ENCODE results near the gene EFCAB6.

Gene EFCAB6

DNA sequence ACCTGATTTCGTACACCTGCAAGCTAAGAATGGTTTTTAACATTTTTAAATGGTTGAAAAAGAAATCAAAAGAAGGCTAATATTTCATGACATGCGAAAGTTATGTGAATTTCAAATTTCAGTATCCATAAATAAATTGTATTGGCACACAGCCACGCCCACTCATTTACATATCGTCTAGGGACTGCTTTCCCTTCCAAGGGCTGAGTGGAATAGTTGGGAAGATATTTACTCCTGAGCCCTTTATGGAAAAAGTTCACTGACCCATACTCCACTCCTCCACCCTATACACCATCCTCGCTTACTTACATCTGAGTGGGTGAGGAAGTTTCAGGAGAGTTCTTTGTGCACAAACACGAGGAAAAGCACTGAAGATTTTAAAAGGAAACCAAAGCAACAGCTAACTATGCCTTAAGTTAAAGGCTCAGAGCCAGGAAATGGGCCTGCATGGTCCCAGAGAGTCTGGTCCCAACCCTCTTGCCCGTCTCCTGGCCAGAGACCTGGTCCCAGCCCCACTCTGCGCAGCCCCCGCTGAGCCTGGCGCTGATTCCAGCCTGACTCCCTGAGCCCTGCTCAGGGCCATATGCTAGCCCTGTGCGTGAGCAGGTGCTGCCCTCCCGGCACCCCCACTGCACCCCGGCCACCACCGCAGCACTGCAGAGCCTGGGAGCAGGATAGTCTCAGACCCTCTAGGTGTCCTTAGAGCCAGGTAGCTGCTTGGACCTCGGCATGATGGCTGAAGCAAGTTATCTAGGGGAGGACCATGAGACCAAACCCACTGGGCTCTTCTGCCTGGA is 69.8 kb downstream of the EFCAB6 start:
- DNase-seq, result no peak

GRCh38 chr22:43740587-43741270 is 71.4 kb downstream of the EFCAB6 start:
- no peak for DNase-seq

- DNase-seq, result no peak
These were observed 72.2 kb downstream of the EFCAB6 start for GRCh38 chr22:43739851-43740379.

GRCh38 chr22:43737150-43737828 is 74.8 kb downstream of the EFCAB6 start:
- DNase-seq, result no peak

DNA sequence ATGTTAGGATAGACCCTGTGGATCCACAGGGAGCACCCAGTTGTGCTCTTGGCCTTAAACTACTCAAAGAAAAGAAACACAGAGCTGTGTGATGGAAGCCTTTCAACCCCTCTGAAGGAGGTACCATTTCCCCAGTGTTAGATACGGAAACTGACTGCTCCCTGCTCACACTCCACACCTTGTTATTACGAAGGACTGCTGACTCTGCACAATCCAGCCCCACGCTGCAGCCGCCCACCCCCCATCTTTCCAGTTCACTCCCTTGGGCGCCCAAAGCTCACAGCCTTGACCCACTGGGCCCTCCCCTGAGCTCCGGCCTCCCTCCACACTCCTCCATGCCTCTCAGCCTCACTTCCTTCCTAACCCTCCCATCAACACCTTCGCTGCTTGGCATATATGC is 75.5 kb downstream of the EFCAB6 start:
- no peak for DNase-seq

- DNase-seq, result no peak
These were observed 77.5 kb downstream of the EFCAB6 start for GRCh38 chr22:43734370-43735150.

DNA sequence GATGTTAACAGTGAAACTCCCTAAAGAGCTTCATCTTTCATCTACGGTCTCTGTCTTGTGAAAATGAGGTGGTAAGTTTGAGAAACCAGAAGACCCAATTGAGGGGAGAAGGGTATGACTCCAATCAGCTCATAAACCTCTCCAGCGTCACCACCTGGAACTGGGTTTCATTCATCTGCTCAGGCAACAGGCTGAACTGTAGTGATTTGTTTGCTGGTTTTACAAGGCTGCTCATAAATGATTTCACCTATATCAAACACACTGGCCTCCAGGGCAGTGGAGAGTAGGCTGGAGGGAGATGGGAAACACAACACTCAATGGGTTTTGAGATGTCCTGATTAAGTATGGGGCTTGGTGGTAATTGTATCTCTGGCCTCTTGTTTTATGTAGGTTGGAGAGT is 79.0 kb downstream of the EFCAB6 start:
- DNase-seq, result no peak

- no peak for DNase-seq
These were observed 80.1 kb downstream of the EFCAB6 start for GRCh38 chr22:43731988-43732387.

DNA sequence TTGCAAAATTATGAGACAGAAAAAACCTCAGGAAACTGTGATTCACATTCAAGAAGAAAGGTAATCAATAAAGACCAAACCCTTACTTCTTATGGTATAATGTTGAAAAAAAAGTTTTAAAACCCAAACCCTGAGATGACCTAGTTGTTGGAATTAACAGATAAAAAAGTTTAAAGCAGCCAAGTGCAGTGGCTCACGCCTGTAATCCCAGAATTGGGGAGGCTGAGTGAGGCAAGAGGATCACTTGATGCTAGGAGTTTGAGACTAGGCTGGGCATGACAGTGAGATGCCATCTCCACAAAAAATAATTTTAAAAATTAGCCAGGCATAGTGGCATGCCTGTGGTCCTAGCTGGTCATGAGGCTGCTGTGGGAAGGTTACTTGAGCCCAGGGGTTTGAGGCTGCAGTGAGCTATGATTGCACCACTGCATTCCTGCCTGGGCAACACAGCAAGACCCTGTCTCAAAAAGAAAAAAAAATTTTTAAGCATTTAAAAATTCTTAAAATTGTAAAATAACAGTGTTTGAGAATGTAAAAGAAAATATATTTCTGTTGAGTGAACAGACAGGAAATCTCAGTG is 85.1 kb downstream of the EFCAB6 start:
- no peak for DNase-seq

DNA sequence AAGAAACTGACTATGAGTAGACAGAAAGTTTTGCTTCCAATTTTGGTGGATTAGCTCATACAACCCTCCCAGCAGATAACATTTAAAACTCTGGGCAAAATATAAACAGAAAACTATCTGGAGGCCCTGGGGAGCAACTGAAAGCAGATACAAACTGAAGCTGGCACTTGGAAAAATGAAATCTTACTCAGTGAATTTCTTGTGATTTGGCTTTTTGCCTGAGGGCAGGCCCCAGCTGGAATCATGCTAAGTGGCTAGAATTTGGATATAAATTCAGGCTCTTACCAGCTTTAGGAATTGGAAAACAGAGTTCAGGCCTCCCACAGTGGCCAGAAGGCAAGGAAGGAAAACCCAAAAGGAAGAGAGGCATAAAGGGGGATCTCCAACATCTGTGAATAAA is 85.8 kb downstream of the EFCAB6 start:
- DNase-seq, result no peak

- no peak for DNase-seq
These were observed 88.3 kb downstream of the EFCAB6 start for GRCh38 chr22:43723816-43724215.

DNA sequence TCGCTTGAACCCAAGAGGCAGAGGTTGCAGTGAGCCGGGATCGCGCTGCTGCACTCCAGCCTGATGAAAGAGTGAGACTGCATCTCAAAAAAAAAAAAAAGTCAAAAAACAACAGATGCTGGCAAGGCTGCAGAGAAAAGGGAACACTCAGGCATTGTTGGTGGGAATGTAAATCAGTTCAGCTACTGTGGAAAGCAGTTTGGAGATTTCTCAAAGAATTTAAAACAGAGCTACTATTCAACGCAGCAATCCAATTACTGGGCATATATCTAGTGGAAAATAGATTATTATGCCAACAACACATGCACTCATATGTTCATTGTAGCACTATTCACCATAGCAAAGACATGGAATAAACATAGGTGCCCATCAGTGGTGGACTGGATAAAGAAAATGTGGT is 89.7 kb downstream of the EFCAB6 start:
- no peak for DNase-seq

- DNase-seq, result no peak
These were observed 91.4 kb downstream of the EFCAB6 start for GRCh38 chr22:43720716-43721115.

GRCh38 chr22:43714104-43714503 is 98.0 kb downstream of the EFCAB6 start:
- DNase-seq, result no peak

- DNase-seq, result no peak
These were observed 100.4 kb downstream of the EFCAB6 start for GRCh38 chr22:43711681-43712080.

DNA sequence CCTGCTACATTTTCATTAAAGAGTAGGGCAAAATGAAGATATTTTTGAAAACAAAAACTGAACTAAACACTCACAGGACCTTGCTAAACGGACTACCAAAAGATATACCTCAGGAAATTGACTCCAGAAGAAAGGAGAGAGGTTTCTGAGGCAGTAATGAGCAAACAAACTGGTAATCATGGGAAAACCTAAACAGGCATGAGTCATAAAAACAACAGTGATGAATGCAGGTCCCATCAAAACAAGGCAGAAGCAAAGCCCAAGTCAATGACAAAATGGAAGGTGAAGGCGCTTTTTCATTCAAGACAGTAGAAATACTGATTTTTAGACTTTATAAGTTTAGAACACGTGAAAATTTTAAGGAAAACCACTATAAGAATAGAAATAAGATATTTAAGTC is 104.5 kb downstream of the EFCAB6 start:
- no peak for DNase-seq

GRCh38 chr22:43706571-43707328 is 105.4 kb downstream of the EFCAB6 start:
- no peak for DNase-seq

DNA sequence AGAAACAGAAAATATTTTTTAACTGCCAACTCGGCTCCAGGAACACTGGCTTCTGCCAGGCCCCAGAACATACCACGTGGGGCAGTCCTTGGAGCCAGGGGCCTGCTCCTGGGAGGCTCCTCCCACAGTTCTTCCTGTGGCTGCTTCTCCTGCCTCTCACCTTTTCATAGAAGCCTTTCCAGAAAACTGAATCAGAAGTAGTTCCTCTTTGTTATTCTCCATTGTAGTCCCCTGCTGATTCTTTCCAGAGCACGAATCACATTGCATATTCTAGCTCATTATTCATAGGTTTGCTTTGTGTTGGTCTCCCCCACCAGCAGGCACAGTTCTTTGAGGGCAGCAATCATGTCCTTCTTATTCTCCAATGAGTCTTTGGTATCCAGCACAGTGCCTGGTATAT is 106.0 kb downstream of the EFCAB6 start:
- no peak for DNase-seq

DNA sequence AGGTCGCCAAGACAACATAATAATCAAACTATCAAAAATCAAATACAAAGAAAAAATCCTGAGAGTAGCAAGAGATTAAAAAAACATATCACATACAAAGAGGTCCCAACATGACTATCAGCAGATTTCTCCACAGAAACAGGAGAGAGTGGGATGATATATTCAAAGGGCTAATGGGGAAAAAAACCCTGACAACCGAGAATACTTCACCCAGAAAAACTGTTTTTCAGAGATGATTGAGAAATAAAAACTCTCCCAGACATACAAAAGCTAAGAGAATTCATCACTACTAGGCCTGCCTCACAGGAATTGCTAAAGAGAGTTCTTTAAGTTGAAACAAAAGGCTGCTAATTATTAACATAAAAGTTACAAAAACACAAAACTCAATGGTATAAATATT is 108.1 kb downstream of the EFCAB6 start:
- no peak for DNase-seq

GRCh38 chr22:43698403-43698802 is 113.7 kb downstream of the EFCAB6 start:
- DNase-seq, result no peak

DNA sequence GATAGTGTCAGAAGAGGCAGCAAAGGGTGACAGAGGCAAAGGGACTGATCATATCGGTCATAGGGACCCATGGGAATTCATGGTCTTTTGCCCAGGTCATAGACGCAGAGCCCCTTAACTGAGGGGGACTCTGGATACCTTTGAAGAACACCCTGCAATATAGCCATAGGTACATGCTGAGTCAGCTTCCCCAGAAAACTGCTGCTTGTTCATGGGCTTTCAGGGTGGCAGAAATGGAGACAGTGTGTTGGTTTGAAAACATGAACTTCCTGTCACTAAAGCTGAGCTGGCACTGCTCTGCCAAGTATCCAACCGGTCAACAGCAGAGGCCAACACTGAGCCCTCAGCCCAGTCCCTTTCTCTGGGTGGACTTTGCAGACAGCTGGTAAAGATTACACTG is 114.2 kb downstream of the EFCAB6 start:
- DNase-seq, result no peak

GRCh38 chr22:43693249-43693648 is 118.9 kb downstream of the EFCAB6 start:
- no peak for DNase-seq

All from kidney glomerular epithelial cell (primary cell).